Karpas-422 (cell line): ENCODE data around the gene DDOST. TPM values are rescaled to one million over a fixed set of nuclear protein-coding genes. Genes with fewer than 3 reads are reported as not detected.

ENCODE experiments used
- DNase-seq: peaks from one replicate; pipeline ENCODE4 v3.0.0-alpha.2; 2015
- H2AFZ ChIP-seq: fragments of 200-600 bp; sonication (generic); 2 replicates; pipeline ENCODE4 v1.6.1; 2014; ENCODE audit warnings: antibody characterized with exemption, low read length, mixed read lengths
- H3K27ac ChIP-seq: fragments of 200-600 bp; sonication (generic); 2 replicates; pipeline ENCODE4 v1.5.1; 2014; ENCODE audit warnings: mild to moderate bottlenecking, low read length, moderate library complexity
- H3K27me3 ChIP-seq: fragments of 200-600 bp; sonication (generic); 2 replicates; pipeline ENCODE4 v1.6.1; 2014; ENCODE audit warnings: low read length, mixed read lengths
- H3K36me3 ChIP-seq: fragments of 200-600 bp; sonication (generic); 2 replicates; pipeline ENCODE4 v1.6.1; 2014; ENCODE audit warnings: low read length, mixed read lengths; ENCODE audit not compliant: insufficient read depth
- H3K4me1 ChIP-seq: fragments of 200-600 bp; sonication (generic); 2 replicates; pipeline ENCODE4 v1.6.1; 2014; ENCODE audit warnings: mild to moderate bottlenecking, low read length, mixed read lengths
- H3K4me2 ChIP-seq: fragments of 200-600 bp; sonication (generic); 2 replicates; pipeline ENCODE4 v1.6.1; 2014; ENCODE audit warnings: low read length, low read depth, mild to moderate bottlenecking; ENCODE audit not compliant: poor library complexity, severe bottlenecking
- H3K4me3 ChIP-seq: fragments of 200-600 bp; sonication (generic); 2 replicates; pipeline ENCODE4 v1.5.1; 2014; ENCODE audit warnings: mild to moderate bottlenecking, antibody characterized with exemption, low read length, mixed read lengths
- H3K79me2 ChIP-seq: fragments of 200-600 bp; sonication (generic); 2 replicates; pipeline ENCODE4 v1.6.1; 2014; ENCODE audit warnings: mild to moderate bottlenecking, low read length, mixed read lengths
- H3K9ac ChIP-seq: fragments of 200-600 bp; sonication (generic); 2 replicates; pipeline ENCODE4 v1.6.0; 2014; ENCODE audit warnings: low read length
- H3K9me2 ChIP-seq: fragments of 200-600 bp; sonication (generic), shearing (Covaris generic); replicated peaks from 2 replicates; pipeline ENCODE4 v1.6.0; 2014; ENCODE audit warnings: mild to moderate bottlenecking, low read length, moderate library complexity; ENCODE audit not compliant: insufficient read depth
- H3K9me3 ChIP-seq: fragments of 300-700, 200-600 bp; sonication (generic); 2 replicates; pipeline ENCODE4 v1.6.1; 2014; ENCODE audit warnings: low read length, mixed read lengths
- H4K20me1 ChIP-seq: fragments of 200-600 bp; sonication (generic); 2 replicates; pipeline ENCODE4 v1.6.1; 2014; ENCODE audit warnings: mild to moderate bottlenecking, antibody characterized with exemption, low read length, low read depth; ENCODE audit not compliant: insufficient read depth
- total RNA-seq: library from RNA; depleted of rRNA; stranded (reverse); fragments of >200 nt; shearing (Covaris generic); gene quantifications from 2 replicates; pipeline ENCODE4 v1.2.3, GENCODE V29; 2014; ENCODE audit warnings: low replicate concordance

The DDOST gene
- total RNA-seq, 1 experiment from 2014 or later, result 161 TPM

GRCh38 chr1:20648946-20649345 lies 12.2 kb downstream of the DDOST start:
- Histone ChIP-seq H3K9me2 (no peaks in the 10 kb centered on the region), H3K4me2 (no peak overlapping the region), H3K4me1 (no peaks in the 10 kb centered on the region), H3K27me3 (no peaks in the 10 kb centered on the region), H2AFZ (no peak overlapping the region), H3K9me3 (no peaks in the 10 kb centered on the region), H3K36me3 (peaks cover 21% of the 10 kb centered on the region), H3K27ac (no peak overlapping the region), H3K9ac (no peak overlapping the region), H4K20me1 (no peaks in the 10 kb centered on the region), H3K79me2 (no peaks in the 10 kb centered on the region), H3K4me3 (no peak overlapping the region)
- no peak for DNase-seq

GRCh38 chr1:20648438-20648837 lies 12.7 kb downstream of the DDOST start:
- Histone ChIP-seq H3K27ac (no peak overlapping the region), H3K4me1 (no peaks in the 10 kb centered on the region), H3K9ac (no peak overlapping the region), H4K20me1 (no peaks in the 10 kb centered on the region), H2AFZ (no peak overlapping the region), H3K27me3 (no peaks in the 10 kb centered on the region), H3K4me3 (no peak overlapping the region), H3K4me2 (no peak overlapping the region), H3K79me2 (no peaks in the 10 kb centered on the region), H3K9me2 (no peaks in the 10 kb centered on the region), H3K9me3 (no peaks in the 10 kb centered on the region), H3K36me3 (peaks cover 18% of the 10 kb centered on the region)
- DNase-seq, result no peak

DNA sequence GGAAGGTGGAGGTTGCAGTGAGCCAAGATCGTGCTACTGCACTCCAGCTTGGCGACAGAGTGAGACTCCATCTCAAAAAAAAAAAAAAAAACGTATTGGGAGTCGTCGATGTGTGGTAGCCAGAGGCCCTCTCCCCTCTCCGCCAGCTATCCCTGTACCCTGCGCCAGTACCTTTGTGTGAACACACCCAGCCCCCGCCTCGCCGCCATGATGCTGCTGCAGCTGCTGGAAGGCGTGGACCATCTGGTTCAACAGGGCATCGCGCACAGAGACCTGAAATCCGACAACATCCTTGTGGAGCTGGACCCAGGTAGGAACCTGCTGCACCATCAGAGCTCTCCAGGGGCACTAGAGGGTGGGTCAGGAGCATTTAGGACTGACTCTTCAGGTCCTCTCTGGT lies 15.8 kb downstream of the DDOST start:
- Histone ChIP-seq H3K4me3 (no peak overlapping the region), H3K9me3 (no peaks in the 10 kb centered on the region), H3K36me3 (peaks cover 3% of the 10 kb centered on the region; the same call in 1 of the 2 replicates), H3K4me1 (no peaks in the 10 kb centered on the region), H4K20me1 (no peaks in the 10 kb centered on the region), H3K27me3 (no peaks in the 10 kb centered on the region), H3K9ac (no peak overlapping the region), H3K79me2 (no peaks in the 10 kb centered on the region), H3K27ac (no peak overlapping the region), H2AFZ (no peak overlapping the region), H3K4me2 (no peak overlapping the region), H3K9me2 (no peaks in the 10 kb centered on the region)
- peak; percentile 36 for DNase-seq

DNA sequence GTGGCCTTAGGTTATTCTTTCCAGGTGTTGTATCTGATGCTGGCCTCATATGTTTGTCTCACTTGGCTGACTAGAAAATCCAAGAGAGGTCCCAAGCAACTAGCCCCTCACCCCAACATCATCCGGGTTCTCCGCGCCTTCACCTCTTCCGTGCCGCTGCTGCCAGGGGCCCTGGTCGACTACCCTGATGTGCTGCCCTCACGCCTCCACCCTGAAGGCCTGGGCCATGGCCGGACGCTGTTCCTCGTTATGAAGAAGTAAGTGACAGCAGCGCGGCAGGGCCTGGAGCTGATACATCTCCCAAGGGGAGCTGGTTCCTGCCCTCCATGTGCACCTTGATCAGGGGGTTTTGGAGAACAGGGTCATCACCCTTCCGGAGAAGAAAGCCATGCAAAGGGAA lies 16.8 kb downstream of the DDOST start:
- H4K20me1 ChIP-seq, result no peaks in the 10 kb centered on the region
- H3K4me3 ChIP-seq, result no peak overlapping the region
- H3K4me2 ChIP-seq, result no peak overlapping the region
- no peaks in the 10 kb centered on the region for H3K79me2 ChIP-seq
- no peak overlapping the region for H3K27ac ChIP-seq
- peak; percentile 22 for DNase-seq
- H2AFZ ChIP-seq, result no peak overlapping the region
- H3K27me3 ChIP-seq, result no peaks in the 10 kb centered on the region
- no peak overlapping the region for H3K9ac ChIP-seq
- H3K9me3 ChIP-seq, result no peaks in the 10 kb centered on the region
- H3K36me3 ChIP-seq, result peaks cover 3% of the 10 kb centered on the region; the same call in 1 of the 2 replicates
- no peaks in the 10 kb centered on the region for H3K4me1 ChIP-seq
- H3K9me2 ChIP-seq, result no peaks in the 10 kb centered on the region

GRCh38 chr1:20643080-20643479 lies 18.1 kb downstream of the DDOST start:
- Histone ChIP-seq H3K4me3 (no peak overlapping the region), H4K20me1 (no peaks in the 10 kb centered on the region), H3K4me1 (no peaks in the 10 kb centered on the region), H3K36me3 (no peaks in the 10 kb centered on the region), H3K9me2 (no peaks in the 10 kb centered on the region), H3K9me3 (no peaks in the 10 kb centered on the region), H3K9ac (no peak overlapping the region), H3K27me3 (no peaks in the 10 kb centered on the region), H3K79me2 (no peaks in the 10 kb centered on the region), H2AFZ (no peak overlapping the region), H3K4me2 (no peak overlapping the region), H3K27ac (no peak overlapping the region)
- DNase-seq, result no peak

- no peaks in the 10 kb centered on the region for H3K36me3 ChIP-seq
- no peaks in the 10 kb centered on the region for H4K20me1 ChIP-seq
- no peaks in the 10 kb centered on the region for H3K9me2 ChIP-seq
- no peak for DNase-seq
- no peaks in the 10 kb centered on the region for H3K9me3 ChIP-seq
- H3K79me2 ChIP-seq, result no peaks in the 10 kb centered on the region
- H3K4me2 ChIP-seq, result no peak overlapping the region
- H3K27me3 ChIP-seq, result no peaks in the 10 kb centered on the region
- H2AFZ ChIP-seq, result no peak overlapping the region
- H3K9ac ChIP-seq, result no peak overlapping the region
- H3K4me1 ChIP-seq, result no peaks in the 10 kb centered on the region
- H3K27ac ChIP-seq, result no peak overlapping the region
- no peak overlapping the region for H3K4me3 ChIP-seq
Measured at GRCh38 chr1:20641975-20642374, 19.2 kb downstream of the DDOST start.

- no peak overlapping the region for H3K4me2 ChIP-seq
- no peaks in the 10 kb centered on the region for H3K79me2 ChIP-seq
- no peaks in the 10 kb centered on the region for H3K9me3 ChIP-seq
- no peaks in the 10 kb centered on the region for H4K20me1 ChIP-seq
- H3K36me3 ChIP-seq, result no peaks in the 10 kb centered on the region
- no peaks in the 10 kb centered on the region for H3K4me1 ChIP-seq
- no peak overlapping the region for H3K27ac ChIP-seq
- H3K27me3 ChIP-seq, result no peaks in the 10 kb centered on the region
- DNase-seq, result peak; percentile 90
- H3K9me2 ChIP-seq, result no peaks in the 10 kb centered on the region
- H2AFZ ChIP-seq, result no peak overlapping the region
- no peak overlapping the region for H3K4me3 ChIP-seq
- no peak overlapping the region for H3K9ac ChIP-seq
Measured at GRCh38 chr1:20640183-20640597, 21.0 kb downstream of the DDOST start.

DNA sequence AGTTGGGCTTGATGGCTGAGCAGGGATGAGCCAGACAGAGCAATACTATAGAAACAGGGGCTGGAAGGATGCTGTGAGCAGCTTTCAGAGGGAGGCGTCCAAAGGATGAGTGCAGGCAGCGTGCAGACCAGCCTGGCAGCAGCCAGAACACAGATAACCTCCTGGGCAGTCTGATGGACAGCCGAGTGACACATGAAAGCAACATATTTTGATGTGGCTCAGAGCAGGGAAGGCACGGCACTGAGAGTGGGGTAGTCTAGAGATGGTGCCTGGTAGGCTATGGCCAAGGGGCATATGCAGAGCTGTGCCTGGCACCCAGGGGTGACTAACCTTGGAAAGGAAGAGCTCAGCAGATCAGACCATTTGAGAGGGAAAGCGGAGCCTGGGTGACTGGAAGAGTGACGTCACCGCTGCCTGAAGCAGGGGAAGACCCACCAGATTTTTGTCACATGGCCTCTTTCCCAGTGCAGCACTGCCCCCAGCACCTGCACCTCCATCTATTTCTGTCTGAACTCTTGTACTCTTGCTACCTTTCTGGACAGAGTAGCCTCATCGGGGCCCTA lies 24.3 kb downstream of the DDOST start:
- Histone ChIP-seq H4K20me1 (no peaks in the 10 kb centered on the region), H3K9ac (no peak overlapping the region), H3K36me3 (no peaks in the 10 kb centered on the region), H3K27ac (no peak overlapping the region), H3K79me2 (no peaks in the 10 kb centered on the region), H3K9me3 (no peaks in the 10 kb centered on the region), H3K9me2 (no peaks in the 10 kb centered on the region), H2AFZ (no peak overlapping the region), H3K4me3 (no peak overlapping the region), H3K27me3 (no peaks in the 10 kb centered on the region), H3K4me2 (no peak overlapping the region), H3K4me1 (peaks cover 12% of the 10 kb centered on the region)
- DNase-seq, result no peak
